GM21717 (cell line): ENCODE results near the gene FNDC11.
"Not testable (repeated sequence)": the region's sequence is repeated elsewhere in the genome, so short reads cannot be mapped to it uniquely, and the experiment has no call there.

Experiments
- ATAC-seq: cut with Tn5 transposase; IDR thresholded peaks from one replicate; pipeline ENCODE4 v1.9.1; 2021; ENCODE audit warnings: mild to moderate bottlenecking, moderate library complexity; ENCODE audit not compliant: unreplicated experiment

FNDC11 gene

DNA sequence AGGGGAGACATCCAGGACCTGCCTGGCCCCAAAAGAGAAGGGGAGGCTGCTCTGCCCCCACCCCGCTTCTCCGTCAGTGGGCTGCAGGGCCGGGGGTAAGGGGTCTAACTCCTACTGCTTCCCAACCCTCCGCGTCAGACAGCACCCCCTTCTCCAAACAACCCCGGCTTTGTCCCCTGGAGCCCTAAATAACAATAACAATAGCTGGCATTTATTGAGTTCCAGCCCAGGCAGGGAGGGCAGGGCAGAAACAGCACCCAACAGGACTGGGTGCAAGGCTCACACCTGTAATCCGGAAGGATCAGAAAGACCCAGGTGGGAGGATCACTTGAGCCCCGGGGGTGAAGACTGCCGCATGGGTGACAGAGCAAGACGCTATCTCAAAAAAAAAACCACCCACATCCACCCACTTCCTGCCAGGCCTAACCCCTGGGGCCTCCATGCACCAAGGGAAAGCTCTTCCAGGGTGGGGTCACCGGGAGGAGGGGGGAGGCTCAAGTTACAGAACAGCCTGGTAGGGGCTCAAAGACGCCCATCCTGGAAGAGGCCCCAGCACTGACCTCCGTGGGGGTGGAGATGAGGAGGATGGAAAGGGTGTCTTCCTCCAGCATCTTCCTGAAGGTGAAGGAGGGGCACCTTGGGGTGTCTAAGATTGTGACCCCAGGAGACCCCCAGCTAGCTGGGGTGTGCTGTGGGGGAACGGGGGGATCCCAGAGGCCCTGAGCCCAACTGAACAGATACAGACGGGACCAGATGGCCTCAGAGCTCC lies 1.3 kb upstream of the FNDC11 start:
- peak; percentile 22 for ATAC-seq

DNA sequence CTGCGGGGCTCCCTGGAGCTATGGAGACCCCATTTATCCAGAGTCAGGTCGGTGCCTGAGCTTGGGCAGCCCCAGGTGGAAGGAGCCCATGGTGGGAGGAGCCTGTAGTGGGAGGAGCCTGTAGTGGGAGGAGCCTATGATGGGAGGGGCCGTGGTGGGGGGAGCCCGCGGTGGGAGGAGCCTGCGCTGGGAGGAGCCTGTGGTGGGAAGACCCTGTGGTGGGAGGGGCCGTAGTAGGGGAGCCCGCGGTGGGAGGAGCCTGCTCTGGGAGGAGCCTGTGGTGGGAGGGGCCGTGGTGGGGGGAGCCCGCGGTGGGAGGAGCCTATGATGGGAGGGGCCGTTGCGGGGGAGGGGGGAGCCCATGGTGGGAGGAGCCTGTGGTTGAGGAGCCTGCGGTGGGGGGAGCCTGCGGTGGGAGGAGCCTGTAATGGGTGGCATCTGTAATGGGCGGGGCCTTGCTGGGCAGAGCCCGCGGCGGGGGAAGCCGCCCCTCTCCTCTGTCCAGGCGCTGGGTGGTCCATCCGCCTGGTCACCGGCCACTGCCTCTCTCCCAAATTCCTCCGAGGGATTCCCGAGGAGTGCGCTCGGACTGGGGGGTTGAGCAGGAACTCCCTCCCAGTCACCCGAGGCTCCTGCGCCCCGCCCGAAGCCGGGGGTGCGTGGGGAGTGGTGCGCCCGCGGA lies 567 bp upstream of the FNDC11 start:
- ATAC-seq = peak; percentile 29

DNA sequence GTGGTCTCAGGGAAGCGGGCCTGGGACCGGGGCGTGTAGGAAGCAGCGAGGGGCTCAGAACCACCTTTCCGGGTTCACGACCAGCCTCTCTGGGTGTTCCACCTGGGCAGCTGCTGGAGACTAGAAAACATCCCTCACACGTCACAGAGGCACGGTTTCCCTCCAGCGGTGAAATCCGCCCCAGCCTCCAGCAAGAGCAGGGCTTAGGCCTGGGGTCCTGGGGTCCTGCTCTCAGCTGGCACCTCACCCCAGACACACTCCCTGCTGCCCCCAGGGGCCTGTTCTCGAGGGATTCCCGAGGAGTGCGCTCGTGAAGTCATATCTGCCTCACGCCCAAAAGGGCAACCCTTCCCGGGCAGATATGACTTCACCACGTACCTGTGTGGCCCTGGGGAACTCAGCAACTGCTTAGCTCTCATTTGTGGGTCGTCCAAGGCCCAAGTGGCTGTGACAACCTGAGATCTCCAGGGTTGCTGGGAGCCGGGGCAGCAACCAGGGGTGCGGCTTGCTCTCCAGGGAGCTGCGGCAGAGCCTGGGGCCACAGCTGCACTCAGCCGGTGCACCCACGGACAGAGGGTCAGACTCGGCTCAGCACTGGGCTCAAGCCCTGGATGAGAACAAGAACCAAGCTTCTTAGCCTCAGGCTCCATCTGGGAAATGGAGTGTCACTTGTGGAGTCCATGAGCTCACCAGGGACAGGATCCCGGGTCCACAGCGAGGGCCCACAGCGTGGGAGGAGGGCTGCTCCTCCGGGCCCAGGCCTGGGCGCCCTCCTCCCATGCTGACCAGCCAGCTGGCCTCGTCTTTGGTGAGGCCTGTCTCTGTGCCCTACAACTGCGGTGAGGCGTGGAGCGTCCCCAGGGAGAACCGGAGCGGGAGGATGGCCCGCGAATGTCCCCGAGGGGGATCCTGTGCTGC lies 661 bp downstream of the FNDC11 start:
- ATAC-seq = no peak

DNA sequence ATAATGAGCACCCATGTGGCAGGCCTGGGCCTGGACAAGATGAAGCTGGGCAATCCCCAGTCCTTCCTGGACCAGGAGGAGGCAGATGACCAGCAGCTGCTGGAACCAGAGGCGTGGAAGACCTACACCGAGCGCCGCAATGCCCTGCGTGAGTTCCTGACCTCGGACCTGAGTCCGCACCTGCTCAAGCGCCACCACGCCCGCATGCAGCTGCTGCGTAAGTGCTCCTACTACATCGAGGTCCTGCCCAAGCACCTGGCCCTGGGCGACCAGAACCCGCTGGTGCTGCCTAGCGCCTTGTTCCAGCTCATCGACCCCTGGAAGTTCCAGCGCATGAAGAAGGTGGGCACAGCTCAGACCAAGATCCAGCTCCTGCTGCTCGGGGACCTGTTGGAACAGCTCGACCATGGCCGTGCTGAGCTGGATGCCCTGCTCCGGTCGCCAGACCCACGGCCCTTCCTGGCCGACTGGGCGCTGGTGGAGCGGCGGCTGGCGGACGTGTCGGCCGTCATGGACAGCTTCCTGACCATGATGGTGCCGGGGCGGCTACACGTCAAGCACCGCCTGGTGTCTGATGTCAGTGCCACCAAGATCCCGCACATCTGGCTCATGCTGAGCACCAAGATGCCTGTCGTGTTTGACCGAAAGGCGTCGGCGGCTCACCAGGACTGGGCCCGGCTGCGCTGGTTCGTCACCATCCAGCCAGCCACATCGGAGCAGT lies 1.9 kb downstream of the FNDC11 start:
- ATAC-seq = no peak

DNA sequence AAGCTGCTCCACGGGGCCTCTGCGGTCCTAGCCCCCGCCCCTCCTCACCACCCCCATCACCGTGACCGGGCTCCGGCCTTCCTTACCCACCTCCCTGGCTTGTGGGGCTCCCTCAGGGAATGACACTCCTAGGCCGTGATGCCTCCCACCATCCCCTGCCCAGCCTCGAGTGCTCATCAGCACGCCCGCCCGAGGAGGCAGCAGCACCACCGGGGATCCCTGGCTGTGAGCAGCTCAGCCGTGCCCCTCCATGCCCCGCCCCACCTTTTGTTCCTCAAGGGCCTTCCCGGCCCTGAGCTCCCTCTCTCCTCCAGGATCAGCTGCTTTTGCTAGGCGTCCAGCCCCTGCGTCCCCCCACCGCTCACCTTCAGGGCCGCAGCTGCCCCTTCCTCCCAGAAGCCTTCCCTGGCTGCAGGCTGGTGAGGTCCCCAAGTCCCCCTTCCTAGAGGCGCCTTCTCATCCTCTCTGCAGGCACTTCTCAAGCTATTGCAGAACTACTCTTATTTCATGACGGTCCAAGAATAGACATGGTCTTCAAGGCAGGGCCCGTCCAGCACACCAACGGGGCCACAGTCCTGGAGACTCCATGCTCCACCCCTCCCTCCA lies 3.0 kb downstream of the FNDC11 start:
- no peak for ATAC-seq

DNA sequence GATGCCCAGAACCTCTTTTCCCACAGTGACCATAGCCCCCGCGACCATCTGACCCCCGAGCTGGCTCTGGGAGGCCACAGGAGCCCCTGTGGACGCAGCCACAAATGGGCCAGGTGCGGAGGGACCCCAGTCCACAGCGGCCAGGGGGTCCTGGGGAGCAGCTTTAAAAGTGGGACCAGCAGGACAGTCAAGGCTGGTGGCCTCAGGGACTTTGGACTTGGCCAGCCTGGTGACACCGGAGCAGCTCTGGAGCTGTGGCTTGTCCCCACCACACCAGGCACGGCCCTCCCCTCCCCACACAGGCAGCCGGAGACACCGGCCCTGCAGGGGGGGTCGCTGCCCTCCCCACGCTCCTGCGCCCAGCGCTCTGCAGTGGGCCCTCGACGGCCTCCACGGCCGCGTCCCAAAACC lies 3.5 kb downstream of the FNDC11 start:
- ATAC-seq = no peak

DNA sequence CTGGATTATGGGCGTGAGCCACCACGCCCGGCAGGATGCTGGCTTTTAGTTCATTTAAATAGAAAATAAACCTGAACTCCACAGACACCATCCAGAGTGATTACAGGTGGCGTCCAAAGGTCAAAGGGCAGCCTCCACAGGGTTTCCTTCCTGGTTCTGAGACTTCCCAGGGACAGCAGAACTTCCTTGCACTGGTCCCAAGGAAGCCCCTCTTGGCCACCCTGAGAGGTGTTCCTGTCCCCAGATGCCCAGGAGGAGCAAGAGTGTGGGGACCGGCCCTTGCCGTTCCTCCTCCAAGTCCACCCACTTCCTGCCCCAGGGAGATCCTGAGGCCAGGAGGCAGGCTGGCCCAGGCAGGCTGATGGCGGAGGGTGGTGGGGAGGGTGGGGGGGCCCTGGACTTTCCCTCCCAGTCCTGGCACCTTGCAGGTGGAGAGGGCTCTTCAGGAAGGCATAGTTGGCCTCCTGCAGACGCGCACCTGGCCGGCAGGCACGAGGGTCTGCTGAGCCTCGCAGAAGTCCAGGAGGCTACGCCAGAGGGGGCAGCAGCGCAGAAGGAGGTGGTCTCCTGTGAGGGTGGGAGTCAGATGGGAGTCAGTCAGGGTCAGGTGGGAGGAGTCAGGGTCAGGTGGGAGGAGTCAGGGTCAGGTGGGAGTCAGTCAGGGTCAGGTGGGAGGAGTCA lies 5.0 kb downstream of the FNDC11 start:
- ATAC-seq = no peak

DNA sequence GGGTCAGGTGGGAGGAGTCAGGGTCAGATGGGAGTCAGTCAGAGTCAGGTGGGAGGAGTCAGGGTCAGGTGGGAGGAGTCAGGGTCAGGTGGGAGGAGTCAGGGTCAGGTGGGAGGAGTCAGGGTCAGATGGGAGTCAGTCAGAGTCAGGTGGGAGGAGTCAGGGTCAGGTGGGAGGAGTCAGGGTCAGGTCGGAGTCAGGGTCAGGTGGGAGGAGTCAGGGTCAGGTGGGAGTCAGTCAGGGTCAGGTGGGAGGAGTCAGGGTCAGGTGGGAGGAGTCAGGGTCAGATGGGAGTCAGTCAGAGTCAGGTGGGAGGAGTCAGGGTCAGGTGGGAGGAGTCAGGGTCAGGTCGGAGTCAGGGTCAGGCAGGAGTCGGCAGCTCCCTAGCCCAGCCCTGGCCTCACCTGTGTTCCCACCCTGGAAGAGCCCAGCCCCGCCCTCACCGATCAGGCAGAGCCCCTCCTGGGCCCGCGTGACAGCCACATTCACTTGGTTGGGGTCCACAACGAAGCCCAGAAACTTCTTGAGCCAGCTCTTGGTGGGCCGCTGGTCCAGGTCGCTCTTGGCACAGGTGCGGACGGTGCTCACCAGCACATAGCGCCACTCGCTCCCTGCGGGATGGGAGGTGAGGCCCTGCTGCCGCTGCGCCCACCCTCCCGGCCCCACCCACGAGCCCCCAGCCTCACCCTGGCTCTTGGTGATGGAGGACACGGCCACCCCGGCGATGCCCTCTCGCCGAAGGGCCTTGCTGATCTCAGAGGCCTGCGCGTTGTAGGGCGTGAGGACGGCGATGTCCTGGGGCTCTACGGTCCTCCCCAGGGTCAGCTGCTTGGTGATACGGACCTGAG lies 5.8 kb downstream of the FNDC11 start:
- not testable (repeated sequence) for ATAC-seq

DNA sequence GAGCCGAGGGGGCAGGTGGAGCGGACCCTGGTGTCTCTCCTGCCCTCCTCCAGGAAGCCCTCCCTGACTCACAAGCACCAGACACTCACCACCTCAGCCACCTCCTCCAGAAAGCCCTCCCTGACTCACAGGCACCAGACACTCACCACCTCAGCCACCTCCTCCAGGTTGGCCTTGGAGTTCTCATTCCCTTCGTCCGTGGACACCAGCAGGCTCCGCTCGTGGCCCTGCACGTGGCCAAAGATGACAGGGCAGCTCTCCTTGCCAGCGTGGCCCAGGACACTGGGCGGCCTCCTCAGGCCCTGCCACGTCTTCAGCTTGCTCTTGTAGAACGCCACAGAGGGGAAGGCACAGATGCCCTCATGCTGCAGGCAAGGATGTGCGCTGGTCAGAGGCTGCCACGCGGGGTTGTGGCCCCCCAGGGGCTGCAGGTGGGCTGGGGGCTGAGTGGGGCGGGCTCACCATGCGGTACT lies 6.4 kb downstream of the FNDC11 start:
- no peak for ATAC-seq

DNA sequence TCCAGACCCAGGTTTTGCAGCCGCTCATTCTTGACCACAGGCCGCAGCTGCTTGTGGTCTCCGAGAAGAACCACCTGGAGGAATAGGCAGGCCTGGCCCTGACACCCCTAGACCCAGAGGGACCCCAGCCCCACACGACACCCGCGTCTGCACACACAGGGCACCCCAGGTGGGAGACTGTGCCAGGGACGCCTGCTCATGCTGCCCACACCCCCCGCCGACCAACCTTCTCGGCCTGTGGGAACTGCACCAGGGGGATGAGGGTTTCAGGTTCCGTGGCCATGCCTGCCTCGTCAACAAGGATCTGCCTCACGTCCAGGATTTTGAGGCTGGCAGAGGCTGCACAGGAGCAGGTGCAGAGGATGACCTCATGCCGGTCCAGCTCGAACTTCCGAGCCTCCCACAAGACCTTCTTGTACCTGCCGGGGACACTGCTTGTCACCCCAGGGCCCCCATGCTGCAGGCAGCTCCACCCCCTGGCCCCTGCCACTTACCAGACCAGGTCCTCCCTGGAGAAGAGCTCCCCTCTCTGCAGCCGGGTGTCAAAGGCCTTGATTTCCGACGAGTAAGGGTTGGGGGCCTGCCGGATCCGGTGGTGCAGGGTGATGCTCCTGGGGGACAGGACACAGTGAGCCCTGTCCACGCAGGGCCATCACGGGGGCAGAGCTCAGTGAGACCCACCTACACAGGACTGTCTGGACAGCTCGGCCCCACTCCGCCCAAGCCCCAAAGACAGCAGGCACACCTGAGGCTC lies 7.1 kb downstream of the FNDC11 start:
- ATAC-seq = no peak

DNA sequence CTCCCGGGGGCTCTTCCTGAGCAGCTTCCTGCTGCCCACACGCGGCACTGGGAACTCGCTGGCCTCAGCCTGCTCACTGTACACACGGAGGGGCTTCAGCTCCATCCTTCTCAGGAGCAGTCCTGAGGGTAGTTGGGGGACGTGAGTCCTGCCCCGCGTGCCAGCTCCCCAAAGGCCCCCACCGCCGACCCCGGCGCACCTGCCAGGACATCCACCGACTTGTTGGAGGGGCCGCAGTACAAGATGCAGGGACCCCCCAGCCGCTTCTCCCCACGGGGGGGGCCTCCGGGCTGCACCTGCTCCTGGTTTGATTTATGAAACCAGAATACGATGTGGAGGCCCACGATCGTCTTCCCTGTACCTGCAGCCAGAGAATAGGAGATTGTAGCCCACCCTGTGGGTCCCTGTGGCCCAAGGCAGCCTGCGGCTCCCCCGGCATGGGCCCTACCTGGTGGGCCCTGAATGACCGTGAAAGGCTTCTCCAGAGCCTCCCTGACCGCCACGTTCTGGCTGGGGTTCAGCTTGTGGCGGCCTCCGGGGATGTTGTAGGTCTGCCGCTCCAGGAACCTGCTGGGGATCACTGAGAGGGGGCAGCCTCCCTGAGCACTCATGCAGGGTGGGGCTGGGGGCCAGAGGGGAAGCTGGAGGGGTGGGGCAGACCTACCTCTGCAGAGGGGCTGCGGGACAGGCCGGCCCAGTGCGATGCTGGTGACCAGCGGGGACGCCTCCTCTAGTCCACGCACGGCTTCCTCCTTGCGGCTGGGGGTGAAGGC lies 7.9 kb downstream of the FNDC11 start:
- ATAC-seq = no peak

DNA sequence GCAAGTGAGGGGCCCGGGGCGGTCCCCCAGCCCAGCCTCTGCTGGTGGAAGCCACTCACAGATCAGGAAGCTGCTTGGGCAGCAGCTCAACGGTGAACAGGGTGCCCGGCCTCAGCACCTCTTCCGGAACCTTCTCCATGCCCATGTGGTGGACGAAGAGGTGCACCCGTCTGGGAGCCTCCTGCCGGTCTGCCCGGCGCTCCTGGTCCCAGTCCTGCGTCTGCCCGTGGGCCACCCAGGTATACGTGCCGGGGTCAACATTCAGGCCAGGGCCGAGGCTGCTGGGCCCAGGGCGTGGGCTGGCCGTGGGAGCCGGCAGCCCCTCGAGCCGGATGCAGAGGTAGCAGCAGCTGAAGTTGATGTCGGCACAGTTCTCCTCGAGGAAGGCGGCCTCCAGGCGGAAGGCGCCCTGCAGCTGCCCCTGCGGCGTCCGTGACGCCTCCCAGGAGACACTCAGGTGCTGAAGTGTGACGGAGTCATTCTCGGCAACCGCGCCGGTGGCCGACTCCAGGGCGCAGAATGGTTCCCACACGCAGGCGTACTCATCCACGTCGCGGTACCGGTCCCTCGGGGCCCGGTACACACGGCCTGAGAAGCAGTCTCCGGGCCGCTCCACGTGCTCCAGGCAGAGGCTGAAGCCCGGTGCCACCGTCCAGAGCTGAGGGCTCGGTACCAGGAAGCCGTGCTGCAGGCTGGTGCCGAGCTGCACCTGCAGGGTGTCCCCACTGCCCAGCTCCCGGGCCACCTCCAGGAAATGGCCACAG lies 8.7 kb downstream of the FNDC11 start:
- no peak for ATAC-seq

DNA sequence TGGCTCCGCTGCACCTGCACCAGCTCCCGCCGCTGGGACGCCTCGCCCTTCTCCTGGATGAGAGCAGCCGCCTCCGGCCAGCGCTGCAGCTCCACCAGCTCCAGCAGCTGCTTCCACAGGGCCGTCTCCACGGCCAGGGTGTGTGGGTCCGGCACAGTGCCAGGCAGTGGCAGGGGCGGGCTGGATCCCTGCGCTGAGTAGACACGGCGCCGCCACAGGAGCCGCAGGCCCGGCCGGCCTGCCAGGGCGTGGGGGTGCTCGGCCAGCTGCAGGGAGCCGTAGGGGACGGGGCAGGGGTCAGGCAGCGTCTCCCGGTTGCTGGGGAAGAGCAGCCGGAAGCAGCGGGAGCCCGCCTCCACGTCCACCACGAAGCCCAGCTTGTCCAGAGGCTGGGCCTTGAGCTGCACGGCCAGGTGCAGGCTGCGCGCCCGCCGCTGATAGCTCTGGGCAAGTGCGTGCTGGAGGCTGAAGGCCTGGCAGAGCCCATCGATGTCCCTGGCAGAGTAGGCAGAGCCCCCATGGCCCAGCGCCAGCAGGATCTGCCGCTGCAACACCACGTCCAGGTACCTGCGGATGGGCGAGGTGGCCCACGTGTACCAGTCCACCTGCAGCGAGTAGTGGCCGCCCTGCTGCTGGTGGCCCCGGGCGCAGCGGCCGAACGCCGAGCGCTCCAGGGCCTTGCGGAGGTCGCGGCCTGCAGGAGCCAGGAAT lies 9.4 kb downstream of the FNDC11 start:
- ATAC-seq = no peak

DNA sequence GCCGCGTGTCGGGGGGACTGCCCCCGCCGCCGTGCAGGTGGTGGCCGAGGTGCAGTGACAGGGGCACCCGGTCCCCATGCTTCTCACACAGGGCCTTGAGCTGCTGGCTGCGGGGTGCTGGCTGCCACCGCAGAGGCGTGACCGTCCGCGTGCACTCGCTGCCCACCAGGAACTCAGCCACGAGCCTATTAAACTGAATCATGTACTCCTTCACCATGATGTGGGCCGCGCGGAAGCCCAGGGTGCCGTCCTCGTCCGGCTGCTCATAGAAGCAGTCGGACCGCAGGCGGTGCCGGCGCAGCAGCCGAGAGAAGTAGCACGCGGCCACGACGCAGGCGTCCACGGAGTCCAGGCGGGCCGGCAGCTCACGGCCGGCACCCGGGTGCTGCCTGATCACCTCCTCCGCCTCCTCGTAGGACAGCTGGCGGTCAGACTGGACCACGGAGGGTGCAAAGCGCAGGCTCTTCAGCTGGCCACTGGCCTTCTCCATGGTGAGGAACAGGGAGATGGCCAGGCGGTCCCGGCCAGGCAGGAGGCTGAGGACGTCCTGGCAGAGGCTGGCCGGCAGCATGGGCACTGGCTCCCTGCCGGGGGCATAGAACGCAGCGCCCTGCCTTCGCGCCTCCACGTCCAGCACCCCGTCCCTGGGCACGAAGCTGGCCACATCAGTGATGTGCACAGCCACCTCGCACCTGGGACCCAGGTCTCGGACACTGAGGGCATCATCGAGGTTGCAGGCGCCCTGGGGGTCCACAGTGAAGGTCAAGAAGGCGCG lies 10.3 kb downstream of the FNDC11 start:
- ATAC-seq = no peak

DNA sequence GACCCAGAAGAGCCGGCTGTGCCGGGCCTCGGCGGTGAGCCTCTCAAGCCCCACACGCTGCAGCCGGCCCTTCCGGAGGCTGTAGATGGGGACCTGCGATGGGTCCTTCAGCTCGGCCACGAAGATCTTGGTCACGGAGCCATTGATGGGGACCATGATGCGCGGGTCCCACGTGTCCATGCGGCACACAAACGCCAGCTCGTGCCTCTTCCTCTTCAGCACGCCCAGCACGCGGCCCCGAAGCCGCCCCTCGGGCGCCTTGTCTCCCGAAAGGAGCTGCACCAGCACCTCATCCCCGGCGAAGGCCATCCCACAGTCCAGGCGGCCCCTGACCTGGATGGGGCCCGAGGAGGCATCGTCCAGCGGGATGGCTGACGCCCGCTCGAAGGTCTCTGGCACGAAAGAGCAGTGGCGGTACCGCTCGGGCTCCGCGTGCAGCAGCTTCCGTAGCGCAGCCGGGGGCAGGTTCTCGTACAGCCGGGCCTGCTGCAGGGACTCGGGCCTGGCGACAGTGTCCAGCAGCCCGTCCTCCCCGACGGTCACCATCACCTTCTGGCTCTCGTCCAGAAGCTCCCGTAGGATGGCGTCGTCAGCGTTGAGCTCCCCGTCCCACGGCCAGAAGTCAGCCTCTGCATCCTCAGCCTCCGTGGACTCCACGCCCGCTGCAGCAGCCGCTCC lies 11.2 kb downstream of the FNDC11 start:
- ATAC-seq = no peak
